Cardiac fibroblast (primary cell): ENCODE measurements around the gene STK32B.

Experiments
- DNase-seq, 2 donors: peaks; one replicate each; pipeline versions ENCODE4 v3.0.0 to v3.0.0-alpha.2; 2010; ENCODE audit warnings: low read depth in 2 of 2
- H3K4me3 ChIP-seq, 2 donors: replicated peaks in 1 of 2; 1 replicate in 1 of 2; 2 replicates in 1 of 2; pipeline ENCODE4 v1.5.1; 2011; ENCODE audit warnings: low read depth in 2 of 2, low read length in 2 of 2, mild to moderate bottlenecking in 2 of 2, moderate library complexity in 1 of 2
- CTCF ChIP-seq: IDR thresholded peaks from one replicate; pipeline ENCODE4 v1.5.1; 2011; ENCODE audit warnings: low read depth, mild to moderate bottlenecking, low read length, inconsistent platforms

The STK32B gene

GRCh38 chr4:5455003-5455585 lies 403.8 kb downstream of the STK32B start:
- DNase-seq: no peak
- TF ChIP-seq CTCF: no peak
- no peak overlapping the region for H3K4me3 ChIP-seq

- no peak for TF ChIP-seq CTCF
- no peak overlapping the region for H3K4me3 ChIP-seq
- no peak for DNase-seq
Measured at GRCh38 chr4:5456296-5456845, 405.1 kb downstream of the STK32B start.

DNA sequence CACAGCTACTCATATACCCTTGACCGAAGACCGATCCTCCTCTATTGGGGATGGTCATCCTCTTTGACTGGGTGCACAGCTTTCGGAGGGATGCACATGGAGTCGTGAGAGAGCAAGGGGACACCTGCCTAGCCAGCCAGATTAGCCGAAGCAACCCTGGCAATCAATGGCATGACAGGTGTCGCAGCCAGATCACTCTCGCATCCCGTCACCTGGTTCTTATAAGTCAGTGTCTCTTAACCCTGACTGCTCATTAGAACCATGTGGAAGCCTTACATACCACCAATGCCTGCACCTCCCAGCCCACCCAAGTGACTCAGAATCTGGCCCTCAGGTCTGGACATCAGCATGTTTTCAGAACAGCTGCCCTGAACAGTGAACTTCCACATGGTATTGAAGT lies 407.4 kb downstream of the STK32B start:
- TF ChIP-seq CTCF: no peak
- DNase-seq: no peak
- H3K4me3 ChIP-seq: no peak overlapping the region

GRCh38 chr4:5459236-5459635 lies 408.0 kb downstream of the STK32B start:
- DNase-seq: no peak
- H3K4me3 ChIP-seq: no peak overlapping the region
- TF ChIP-seq CTCF: no peak

- TF ChIP-seq CTCF: peak; percentile 73
- H3K4me3 ChIP-seq: no peak overlapping the region
- peak; percentile 32 to 33 for DNase-seq
Measured at GRCh38 chr4:5460106-5460801, 409.0 kb downstream of the STK32B start.

- TF ChIP-seq CTCF: no peak
- DNase-seq: no peak
- H3K4me3 ChIP-seq: no peak overlapping the region
Measured at GRCh38 chr4:5461477-5461876, 410.2 kb downstream of the STK32B start.
